ENCODE data around the gene ILRUN. TPM values are rescaled to one million over a fixed set of nuclear protein-coding genes. Genes with fewer than 3 reads are reported as not detected.
A peak's percentile ranks its signal among the peaks of the same experiment; 100 is the strongest.
"Not testable (repeated sequence)": the region's sequence is repeated elsewhere in the genome, so short reads cannot be mapped to it uniquely, and the experiment has no call there.

Gene ILRUN
- total RNA-seq (2014; rRNA removed; shearing (Covaris generic)), result 29.5 and 35.8 TPM in 2 replicates

GRCh38 chr6:34696739-34697543 is at the start of gene ILRUN:
ILRUN (minus strand) TSS chr6:34696767; CDS start chr6:34696603, 164 bp downstream.
- DNase-seq (ENCODE audit: low read depth), result peak; percentile 97

- DNase-seq (ENCODE audit: low read depth), result peak; percentile 67
Observed at GRCh38 chr6:34745277-34746103, 48.9 kb upstream of the ILRUN start.

- not testable (repeated sequence) for DNase-seq (ENCODE audit: low read depth)
Observed at GRCh38 chr6:34744294-34744647, 47.7 kb upstream of the ILRUN start.

GRCh38 chr6:34743625-34744293 is 47.2 kb upstream of the ILRUN start:
- DNase-seq (ENCODE audit: low read depth), result peak; percentile 25

- no peak for DNase-seq (ENCODE audit: low read depth)
Observed at GRCh38 chr6:34742094-34742493, 45.5 kb upstream of the ILRUN start.

- DNase-seq (ENCODE audit: low read depth), result no peak
Observed at GRCh38 chr6:34736823-34737222, 40.3 kb upstream of the ILRUN start.

GRCh38 chr6:34731393-34732060 is 35.0 kb upstream of the ILRUN start:
- no peak for DNase-seq (ENCODE audit: low read depth)

GRCh38 chr6:34729631-34730470 is 33.3 kb upstream of the ILRUN start:
- no peak for DNase-seq (ENCODE audit: low read depth)

GRCh38 chr6:34726055-34726454 is 29.5 kb upstream of the ILRUN start:
- no peak for DNase-seq (ENCODE audit: low read depth)

- DNase-seq (ENCODE audit: low read depth), result peak; percentile 18
Observed at GRCh38 chr6:34723203-34723602, 26.6 kb upstream of the ILRUN start.

- DNase-seq (ENCODE audit: low read depth), result no peak
Observed at GRCh38 chr6:34722451-34722850, 25.9 kb upstream of the ILRUN start.

GRCh38 chr6:34720160-34720559 is 23.6 kb upstream of the ILRUN start:
- not testable (repeated sequence) for DNase-seq (ENCODE audit: low read depth)

- not testable (repeated sequence) for DNase-seq (ENCODE audit: low read depth)
Observed at GRCh38 chr6:34719646-34720045, 23.1 kb upstream of the ILRUN start.

- no peak for DNase-seq (ENCODE audit: low read depth)
Observed at GRCh38 chr6:34718976-34719375, 22.4 kb upstream of the ILRUN start.

- DNase-seq (ENCODE audit: low read depth), result peak; percentile 19
Observed at GRCh38 chr6:34717466-34717865, 20.9 kb upstream of the ILRUN start.

- DNase-seq (ENCODE audit: low read depth), result peak; percentile 52
Observed at GRCh38 chr6:34714663-34715062, 18.1 kb upstream of the ILRUN start.

GRCh38 chr6:34712881-34713280 is 16.3 kb upstream of the ILRUN start:
- not testable (repeated sequence) for DNase-seq (ENCODE audit: low read depth)

- DNase-seq (ENCODE audit: low read depth), result peak; percentile 48
Observed at GRCh38 chr6:34709386-34709785, 12.8 kb upstream of the ILRUN start.

GRCh38 chr6:34705241-34705640 is 8.7 kb upstream of the ILRUN start:
- DNase-seq (ENCODE audit: low read depth), result peak; percentile 41

GRCh38 chr6:34701199-34701598 is 4.6 kb upstream of the ILRUN start:
- DNase-seq (ENCODE audit: low read depth), result no peak
